ENCODE results near the gene KMT5B. TPM values are rescaled to one million over a fixed set of nuclear protein-coding genes. Genes with fewer than 3 reads are reported as not detected.

Gene KMT5B
- total and polyA plus RNA-seq, 10 of the 15 experiments (the other 5 are each of a cell fraction or from before 2014, with no cell fraction given) = 4.7 to 21.8 (median 18.0) TPM

GRCh38 chr11:68214173-68215086 is 1.3 kb upstream of the KMT5B start (continued):
- TF ChIP-seq MEF2A (IDR thresholded peaks at IDR 0.05; ENCODE audit: insufficient read depth, low read depth, low read length) (no peak), E4F1 (IDR thresholded peaks at IDR 0.05; ENCODE audit: borderline replicate concordance, partially characterized antibody) (no peak), POLR2AphosphoS5 (IDR thresholded peaks at IDR 0.05; ENCODE audit: low read length) (no peak)

- intact Hi-C loops (cut with micrococcal nuclease; ENCODE audit: unreplicated experiment) (no loop called here), in situ Hi-C loops (cut with MboI) (no loop called here)
- under 1% methylated on average over 69 of the region's 90 CpGs for WGBS (ENCODE audit: insufficient coverage, insufficient replicate concordance, low lambda C conversion rate, missing lambda C conversion rate)
- ChIA-PET RAD21 (ENCODE audit: unreplicated experiment) (no interaction called here), CTCF (no interaction called here), POLR2A (no interaction called here), SMC1A (ENCODE audit: uncharacterized antibody, unreplicated experiment) (no interaction called here)
- Histone ChIP-seq H3K27me3 (replicated peaks in 1 of 2; ENCODE audit: control insufficient read depth in 2 of 2, insufficient read depth in 2 of 2, low read length in 1 of 2) (no peaks in the 10 kb centered on the region), H3K27ac (ENCODE audit: control insufficient read depth, insufficient read depth) (peak overlapping the region; percentile 91), H3K79me2 (ENCODE audit: control insufficient read depth, insufficient read depth, low read length) (peaks cover 29% of the 10 kb centered on the region), H3K9me3 (replicated peaks; ENCODE audit: control insufficient read depth, insufficient read depth, low read length) (no peaks in the 10 kb centered on the region), H3K4me3 (peak overlapping the region; percentile 93), H3K4me2 (ENCODE audit: control insufficient read depth, insufficient read depth) (peak overlapping the region; percentile 91), H2AFZ (ENCODE audit: control insufficient read depth, low read depth, low read length) (peak overlapping the region; percentile 85), H3K9ac (ENCODE audit: control insufficient read depth, insufficient read depth, low read length) (peak overlapping the region; percentile 77), H3K36me3 (ENCODE audit: control insufficient read depth in 2 of 2, insufficient read depth in 2 of 2, low read length in 1 of 2) (no peaks in the 10 kb centered on the region), H3K4me1 (ENCODE audit: control insufficient read depth, insufficient read depth, low read length) (peaks cover 11% of the 10 kb centered on the region), H4K20me1 (ENCODE audit: control insufficient read depth, insufficient read depth) (peaks cover 9% of the 10 kb centered on the region)
- BruUV-seq (replicated peaks) = no TSS peak
- DNase-seq (ENCODE audit: low read depth, low spot score) (no peak), FAIRE-seq (no peak), ATAC-seq (peak; percentile 60)
- TF ChIP-seq ZBED1 (IDR thresholded peaks at IDR 0.05; ENCODE audit: borderline replicate concordance) (0 out of 2 replicates have a peak, but pooled peaks have one; percentile 38), RB1 (IDR thresholded peaks at IDR 0.05; ENCODE audit: borderline replicate concordance) (peak; percentile 95; the same call in 1 of the 2 replicates), HSF1 (IDR thresholded peaks at IDR 0.05; ENCODE audit: low read depth, low read length) (0 out of 2 replicates have a peak, but pooled peaks have one; percentile 44), BRCA1 (IDR thresholded peaks at IDR 0.05; ENCODE audit: low read depth, low read length) (peak; percentile 13; the same call in 1 of the 2 replicates), SMARCA5 (IDR thresholded peaks at IDR 0.05) (peak; percentile 92), NKRF (conservative IDR thresholded peaks at IDR 0.05) (peak; percentile 95), KDM1A (IDR thresholded peaks at IDR 0.05; ENCODE audit: borderline replicate concordance) (no peak), BMI1 (IDR thresholded peaks at IDR 0.05; ENCODE audit: borderline replicate concordance) (no peak), PAX5 (IDR thresholded peaks at IDR 0.05; ENCODE audit: borderline replicate concordance, low read depth, low read length) (no peak), MAX (IDR thresholded peaks at IDR 0.05; ENCODE audit: low read depth, low read length) (peak; percentile 91), GATAD2B (conservative IDR thresholded peaks at IDR 0.05; ENCODE audit: low read depth) (peak; percentile 100), EED (IDR thresholded peaks at IDR 0.05; ENCODE audit: low read depth) (no peak)
These were observed 568 bp upstream of the KMT5B start for GRCh38 chr11:68213555-68214172.
